DND-41 (cell line): ENCODE data around the gene SELENOH.

Source experiments
- CTCF ChIP-seq: IDR thresholded peaks from 2 replicates; pipeline ENCODE4 v1.5.1; 2012; ENCODE audit warnings: borderline replicate concordance, low read length, moderate library complexity, mild to moderate bottlenecking; ENCODE audit not compliant: poor library complexity, severe bottlenecking; ENCODE audit errors: extremely low read depth
- EZH2 ChIP-seq: IDR thresholded peaks from 3 replicates; pipeline ENCODE4 v1.6.1; 2012; ENCODE audit warnings: borderline replicate concordance, low read depth, mild to moderate bottlenecking, moderate library complexity, low read length, inconsistent platforms; ENCODE audit not compliant: severe bottlenecking

- TF ChIP-seq CTCF = no peak
- TF ChIP-seq EZH2 = no peak
Observed at GRCh38 chr11:57758174-57758573, 16.9 kb downstream of the SELENOH start.
